ENCODE measurements around the gene TMEM238.
"Not testable (repeated sequence)": the region's sequence is repeated elsewhere in the genome, so short reads cannot be mapped to it uniquely, and the experiment has no call there.

DNA sequence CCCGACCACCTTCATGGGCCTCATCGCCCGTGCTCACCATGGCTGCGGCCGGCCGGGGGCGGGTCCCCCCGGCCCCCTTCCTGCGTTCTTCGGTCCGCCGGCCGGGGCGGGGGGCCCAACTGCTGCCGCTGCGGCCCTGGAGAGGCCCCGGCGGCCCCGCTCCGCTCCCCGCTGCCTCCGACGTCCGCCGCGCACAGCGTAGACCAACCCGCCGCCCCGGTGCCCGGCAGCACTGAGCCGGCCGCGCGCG lies 23.4 kb upstream of the TMEM238 start, which contains the start of gene UBE2S:
- not testable (repeated sequence) for TF ChIP-seq EZH2 (IDR thresholded peaks at IDR 0.05; ENCODE audit: insufficient read depth, poor library complexity, severe bottlenecking); EZH2phosphoT487 (IDR thresholded peaks at IDR 0.05; ENCODE audit: insufficient read depth, low read depth)
